ENCODE measurements around the gene MUS81.

Gene MUS81

GRCh38 chr11:65880027-65880426, 19.8 kb downstream of the MUS81 start:
- no peak for DNase-seq

GRCh38 chr11:65880844-65881421, 20.7 kb downstream of the MUS81 start:
- no peak for DNase-seq

- DNase-seq: no peak
Measured at GRCh38 chr11:65882120-65883057, 22.2 kb downstream of the MUS81 start.

GRCh38 chr11:65883058-65883761, 23.0 kb downstream of the MUS81 start:
- DNase-seq: no peak

GRCh38 chr11:65883786-65884715, 23.8 kb downstream of the MUS81 start:
- DNase-seq: no peak

GRCh38 chr11:65884716-65885092, 24.5 kb downstream of the MUS81 start:
- DNase-seq: peak; percentile 51 to 78

GRCh38 chr11:65885231-65885630, 25.0 kb downstream of the MUS81 start:
- DNase-seq: no peak

GRCh38 chr11:65885808-65886536, 25.7 kb downstream of the MUS81 start:
- no peak for DNase-seq

- peak in 1 of 2 experiments; percentile 13 for DNase-seq
Measured at GRCh38 chr11:65886826-65887722, 26.8 kb downstream of the MUS81 start.

- DNase-seq: no peak
Measured at GRCh38 chr11:65887723-65888162, 27.5 kb downstream of the MUS81 start.

GRCh38 chr11:65888163-65888814, 28.1 kb downstream of the MUS81 start, which contains the start of gene FIBP:
FIBP (minus strand) TSS chr11:65888471; CDS start chr11:65888418, 53 bp downstream.
- DNase-seq: peak; percentile 95

GRCh38 chr11:65890324-65891218, 30.3 kb downstream of the MUS81 start, which contains the start of gene CCDC85B:
CCDC85B (plus strand) TSS chr11:65890673; CDS start chr11:65890784, 111 bp downstream.
- DNase-seq: peak; percentile 92 to 95

- DNase-seq: peak; percentile 64 to 75
Measured at GRCh38 chr11:65891219-65892136, 31.2 kb downstream of the MUS81 start.

- DNase-seq: peak in 1 of 2 experiments; percentile 16
Measured at GRCh38 chr11:65892137-65892540, 31.9 kb downstream of the MUS81 start.

- DNase-seq: no peak
Measured at GRCh38 chr11:65892661-65893317, 32.6 kb downstream of the MUS81 start.

- no peak for DNase-seq
Measured at GRCh38 chr11:65894034-65894591, 33.9 kb downstream of the MUS81 start.
